Liver (tissue), 9 donors: Measurements from ENCODE around the gene PIGQ. TPM values are rescaled to one million over a fixed set of nuclear protein-coding genes. Genes with fewer than 3 reads are reported as not detected.
A peak's percentile ranks its signal among the peaks of the same experiment; 100 is the strongest.

Experiments used
- DNase-seq: peaks from one replicate; pipeline ENCODE4 v3.0.0-alpha.2; 2017; ENCODE audit warnings: low spot score
- H3K27ac ChIP-seq, 2 donors: one replicate each; pipeline ENCODE4 v1.7.0; 2013; ENCODE audit warnings: inconsistent platforms in 2 of 2, low read length in 2 of 2, control low read depth in 1 of 2, low read depth in 1 of 2, mild to moderate bottlenecking in 1 of 2
- H3K27me3 ChIP-seq, 4 donors: one replicate each; pipeline versions ENCODE4 v1.6.1 to v1.7.0; 2013; ENCODE audit warnings: low read length in 3 of 4, inconsistent platforms in 1 of 4, mild to moderate bottlenecking in 1 of 4, moderate library complexity in 1 of 4; ENCODE audit not compliant: control insufficient read depth in 4 of 4, insufficient read depth in 4 of 4
- H3K36me3 ChIP-seq, 4 donors: one replicate each; pipeline versions ENCODE4 v1.6.1 to v1.7.0; 2013; ENCODE audit warnings: low read length in 3 of 4, mild to moderate bottlenecking in 3 of 4, low read depth in 1 of 4, moderate library complexity in 1 of 4; ENCODE audit not compliant: control insufficient read depth in 4 of 4, insufficient read depth in 3 of 4
- H3K4me1 ChIP-seq, 4 donors: one replicate each; pipeline versions ENCODE4 v1.6.1 to v1.7.0; 2013; ENCODE audit warnings: low read length in 3 of 4, mild to moderate bottlenecking in 3 of 4, moderate library complexity in 1 of 4; ENCODE audit not compliant: control insufficient read depth in 4 of 4, insufficient read depth in 4 of 4
- H3K4me3 ChIP-seq, 3 donors: one replicate each; pipeline versions ENCODE4 v1.6.1 to v1.7.0; 2013; ENCODE audit warnings: low read length in 3 of 3, control low read depth in 1 of 3, low read depth in 1 of 3, mild to moderate bottlenecking in 1 of 3
- H3K9ac ChIP-seq, 2 donors: one replicate each; pipeline ENCODE4 v1.7.0; 2013; ENCODE audit warnings: low read length in 2 of 2, mild to moderate bottlenecking in 2 of 2, moderate library complexity in 2 of 2, control low read depth in 1 of 2, low read depth in 1 of 2
- H3K9me3 ChIP-seq, 4 donors: one replicate each; pipeline versions ENCODE4 v1.6.1 to v1.7.0; 2013; ENCODE audit warnings: low read length in 3 of 4; ENCODE audit not compliant: control insufficient read depth in 4 of 4
- FOXA1 ChIP-seq: IDR thresholded peaks from 2 replicates; pipeline ENCODE4 v1.6.1; 2016; ENCODE audit warnings: antibody characterized with exemption
- FOXA2 ChIP-seq: IDR thresholded peaks from 2 replicates; pipeline ENCODE4 v1.6.1; 2016; ENCODE audit warnings: antibody characterized with exemption
- GABPA ChIP-seq, 2 donors: IDR thresholded peaks in 1 of 2; conservative IDR thresholded peaks in 1 of 2; 2 replicates each; pipeline ENCODE4 v1.6.1; 2016; ENCODE audit warnings: antibody characterized with exemption in 2 of 2, mild to moderate bottlenecking in 1 of 2, moderate library complexity in 1 of 2
- HNF4G ChIP-seq: IDR thresholded peaks from 2 replicates; pipeline ENCODE4 v1.6.1; 2016; ENCODE audit warnings: antibody characterized with exemption
- JUND ChIP-seq, 2 donors: IDR thresholded peaks; 2 replicates each; pipeline ENCODE4 v1.6.1; 2016; ENCODE audit warnings: antibody characterized with exemption in 2 of 2
- NR2F2 ChIP-seq: IDR thresholded peaks from 2 replicates; pipeline ENCODE4 v1.6.1; 2016; ENCODE audit warnings: antibody characterized with exemption
- RAD21 ChIP-seq, 2 donors: IDR thresholded peaks; 2 replicates each; pipeline ENCODE4 v1.6.1; 2016; ENCODE audit warnings: antibody characterized with exemption in 2 of 2, mild to moderate bottlenecking in 2 of 2
- SP1 ChIP-seq: IDR thresholded peaks from 2 replicates; pipeline ENCODE4 v1.6.1; 2018; ENCODE audit warnings: antibody characterized with exemption, mild to moderate bottlenecking
- TAF1 ChIP-seq: conservative IDR thresholded peaks from 2 replicates; pipeline ENCODE4 v1.6.1; 2016; ENCODE audit warnings: antibody characterized with exemption, mild to moderate bottlenecking
- YY1 ChIP-seq: IDR thresholded peaks from 2 replicates; pipeline ENCODE4 v1.6.1; 2016; ENCODE audit warnings: antibody characterized with exemption, mild to moderate bottlenecking
- WGBS: extraction: QIAGEN DNeasy Blood & Tissue Kit; methylation state at CpG from one replicate; pipeline ENCODE4 v1.1.7; 2013; 5-methylcytosine and 5-hydroxymethylcytosine counted together
- polyA plus RNA-seq, 2 donors: library from polyadenylated mRNA; stranded (reverse) in 1 of 2; unstranded in 1 of 2; fragments of 200-250 nt in 1 of 2; fragments of >200 nt in 1 of 2; fragmentation: Nextera tagmentation in 1 of 2; extraction: Ambion mirVana in 1 of 2; gene quantifications; one replicate each; pipeline versions ENCODE4 v1.2.1 to v1.2.3, GENCODE V29; 2013 to 2015
- total RNA-seq, 2 donors: library from RNA; depleted of rRNA; stranded (reverse); fragments of >200 nt; gene quantifications; one replicate each; pipeline ENCODE4 v1.2.3, GENCODE V29; 2014
- TF ChIP-seq, protein P1 (sequence below): IDR thresholded peaks from 2 replicates; pipeline ENCODE4 v1.6.1; 2016; ENCODE audit warnings: antibody characterized with exemption, mild to moderate bottlenecking
- TF ChIP-seq, protein P2 (sequence below): IDR thresholded peaks from 2 replicates; pipeline ENCODE4 v1.6.1; 2016; ENCODE audit warnings: antibody characterized with exemption
- donor health status: healthy.
- donor health status: healthy.
- donor health status: healthy.
- donor health status: healthy.
- donor health status: healthy.

The PIGQ gene
- total and polyA plus RNA-seq, 4 donors, result 16.8 to 144 (median 20.6) TPM

DNA sequence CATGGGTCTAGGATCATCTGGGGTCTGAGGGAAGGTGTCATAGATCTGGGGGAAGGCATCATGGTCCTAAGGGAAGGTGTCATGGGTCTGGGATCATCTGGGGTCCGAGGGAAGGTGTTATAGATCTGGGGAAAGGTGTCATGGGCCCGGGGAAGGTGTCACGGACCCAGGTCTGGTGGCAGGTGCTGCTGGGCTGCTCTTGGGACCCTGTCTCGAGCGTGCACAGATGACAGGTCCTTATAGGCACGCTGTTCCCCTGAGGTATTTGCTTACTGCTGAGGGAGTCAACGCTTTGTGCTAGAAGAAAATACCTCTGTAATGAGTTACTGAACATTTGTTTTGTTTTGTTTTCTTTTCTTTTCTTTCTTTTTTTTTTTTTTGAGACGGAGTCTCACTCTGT, 21.5 kb downstream of the PIGQ start (continued):
- TF ChIP-seq, protein P1, sequence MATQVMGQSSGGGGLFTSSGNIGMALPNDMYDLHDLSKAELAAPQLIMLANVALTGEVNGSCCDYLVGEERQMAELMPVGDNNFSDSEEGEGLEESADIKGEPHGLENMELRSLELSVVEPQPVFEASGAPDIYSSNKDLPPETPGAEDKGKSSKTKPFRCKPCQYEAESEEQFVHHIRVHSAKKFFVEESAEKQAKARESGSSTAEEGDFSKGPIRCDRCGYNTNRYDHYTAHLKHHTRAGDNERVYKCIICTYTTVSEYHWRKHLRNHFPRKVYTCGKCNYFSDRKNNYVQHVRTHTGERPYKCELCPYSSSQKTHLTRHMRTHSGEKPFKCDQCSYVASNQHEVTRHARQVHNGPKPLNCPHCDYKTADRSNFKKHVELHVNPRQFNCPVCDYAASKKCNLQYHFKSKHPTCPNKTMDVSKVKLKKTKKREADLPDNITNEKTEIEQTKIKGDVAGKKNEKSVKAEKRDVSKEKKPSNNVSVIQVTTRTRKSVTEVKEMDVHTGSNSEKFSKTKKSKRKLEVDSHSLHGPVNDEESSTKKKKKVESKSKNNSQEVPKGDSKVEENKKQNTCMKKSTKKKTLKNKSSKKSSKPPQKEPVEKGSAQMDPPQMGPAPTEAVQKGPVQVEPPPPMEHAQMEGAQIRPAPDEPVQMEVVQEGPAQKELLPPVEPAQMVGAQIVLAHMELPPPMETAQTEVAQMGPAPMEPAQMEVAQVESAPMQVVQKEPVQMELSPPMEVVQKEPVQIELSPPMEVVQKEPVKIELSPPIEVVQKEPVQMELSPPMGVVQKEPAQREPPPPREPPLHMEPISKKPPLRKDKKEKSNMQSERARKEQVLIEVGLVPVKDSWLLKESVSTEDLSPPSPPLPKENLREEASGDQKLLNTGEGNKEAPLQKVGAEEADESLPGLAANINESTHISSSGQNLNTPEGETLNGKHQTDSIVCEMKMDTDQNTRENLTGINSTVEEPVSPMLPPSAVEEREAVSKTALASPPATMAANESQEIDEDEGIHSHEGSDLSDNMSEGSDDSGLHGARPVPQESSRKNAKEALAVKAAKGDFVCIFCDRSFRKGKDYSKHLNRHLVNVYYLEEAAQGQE, result no peak
- TF ChIP-seq SP1 (no peak), FOXA2 (no peak), YY1 (no peak), GABPA (IDR thresholded peaks at IDR 0.05 in 1 of 2, conservative IDR thresholded peaks at IDR 0.05 in 1 of 2) (no peak)
- TF ChIP-seq, protein P2, sequence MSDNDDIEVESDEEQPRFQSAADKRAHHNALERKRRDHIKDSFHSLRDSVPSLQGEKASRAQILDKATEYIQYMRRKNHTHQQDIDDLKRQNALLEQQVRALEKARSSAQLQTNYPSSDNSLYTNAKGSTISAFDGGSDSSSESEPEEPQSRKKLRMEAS, result no peak

GRCh38 chr16:591892-592517, 22.2 kb downstream of the PIGQ start:
- no peaks in the 10 kb centered on the region for H3K36me3 ChIP-seq
- H3K9ac ChIP-seq, result no peak overlapping the region
- H3K27ac ChIP-seq, result peak overlapping the region; percentile 81 to 88

More at GRCh38 chr16:591892-592517, 22.2 kb downstream of the PIGQ start:
- H3K9me3 ChIP-seq, result no peaks in the 10 kb centered on the region
- TF ChIP-seq GABPA (IDR thresholded peaks at IDR 0.05 in 1 of 2, conservative IDR thresholded peaks at IDR 0.05 in 1 of 2), result no peak
- TF ChIP-seq JUND (IDR thresholded peaks at IDR 0.05), result no peak
- TF ChIP-seq FOXA2, result no peak
- no peak for TF ChIP-seq RAD21 (IDR thresholded peaks at IDR 0.05)
- TF ChIP-seq, protein P1, result no peak
- no peak for TF ChIP-seq FOXA1
- no peak for TF ChIP-seq NR2F2
- TF ChIP-seq, protein P2, result no peak
- TF ChIP-seq TAF1, result no peak
- TF ChIP-seq HNF4G, result no peak
- no peak for TF ChIP-seq YY1
- no peaks in the 10 kb centered on the region for H3K27me3 ChIP-seq
- 83% methylated on average over 15 of the region's 15 CpGs for WGBS
- H3K4me3 ChIP-seq, result no peak overlapping the region
- no peak for DNase-seq
- peaks cover 25 to 78% (median 66%) of the 10 kb centered on the region in 4 donors for H3K4me1 ChIP-seq
